H1 (cell line): ENCODE data around the gene TXLNA. TPM values are rescaled to one million over a fixed set of nuclear protein-coding genes. Genes with fewer than 3 reads are reported as not detected.

Experiments used
- CTCF ChIA-PET: fragments of 300-600 bp; sonication (Branson Sonifier 250); formaldehyde crosslinking; loops from one replicate; lab custom pipeline; 2021; ENCODE audit not compliant: partially characterized antibody; lab: Charles Lee
- POLR2A ChIA-PET: fragments of 300-600 bp; sonication (Branson Sonifier 250); formaldehyde crosslinking; loops from one replicate; lab custom pipeline; 2021; ENCODE audit warnings: inconsistent platforms; ENCODE audit not compliant: partially characterized antibody; lab: Charles Lee
- DNase-seq, 2 experiments: peaks; one replicate each; pipeline versions ENCODE4 v3.0.0 to v3.0.0-alpha.2; 2010 to 2022; ENCODE audit warnings: low spot score in 2 of 2, low read depth in 1 of 2, mixed read lengths in 1 of 2
- FAIRE-seq: peaks from 2 replicates; lab custom pipeline; 2011; peaks lifted over from hg19 to GRCh38; lab: Jason Lieb, UNC
- H2AFZ ChIP-seq: 2 replicates; pipeline ENCODE4 v1.8.1; 2012; ENCODE audit warnings: low read length, inconsistent platforms
- H2AK5ac ChIP-seq: 2 replicates; pipeline ENCODE4 v1.6.1; 2013; ENCODE audit warnings: low read depth, low read length
- H2BK120ac ChIP-seq: replicated peaks from 2 replicates; pipeline ENCODE3; 2013; ENCODE audit warnings: low read depth, low read length, inconsistent platforms
- H2BK12ac ChIP-seq: 2 replicates; pipeline ENCODE4 v1.6.1; 2013; ENCODE audit warnings: low read depth, low read length
- H2BK15ac ChIP-seq: 2 replicates; pipeline ENCODE4 v1.6.1; 2013; ENCODE audit warnings: low read length
- H2BK20ac ChIP-seq: 2 replicates; pipeline ENCODE4 v1.6.1; 2013; ENCODE audit warnings: low read length
- H2BK5ac ChIP-seq: 2 replicates; pipeline ENCODE4 v1.6.1; 2013; ENCODE audit warnings: low read depth, low read length
- H3K14ac ChIP-seq: 2 replicates; pipeline ENCODE4 v1.6.1; 2013; ENCODE audit warnings: inconsistent platforms; ENCODE audit not compliant: insufficient read length
- H3K18ac ChIP-seq: 2 replicates; pipeline ENCODE4 v1.6.1; 2013; ENCODE audit warnings: low read length; ENCODE audit errors: extremely low read depth
- H3K23ac ChIP-seq: 2 replicates; pipeline ENCODE4 v1.6.1; 2013; ENCODE audit warnings: inconsistent platforms; ENCODE audit not compliant: insufficient read length
- H3K23me2 ChIP-seq: 2 replicates; pipeline ENCODE4 v1.6.1; 2013; ENCODE audit warnings: low read depth, low read length
- H3K27ac ChIP-seq: 2 replicates; pipeline ENCODE4 v1.6.1; 2011; ENCODE audit warnings: low read depth, low read length, inconsistent platforms
- H3K27me3 ChIP-seq, 4 experiments: replicated peaks in 1 of 4; 1 replicate in 1 of 4; 2 replicates in 3 of 4; pipeline versions ENCODE4 v1.6.1 to v1.8.1; 2011 to 2013; ENCODE audit warnings: low read length in 3 of 4, mild to moderate bottlenecking in 3 of 4, inconsistent platforms in 2 of 4, mixed read lengths in 2 of 4, moderate library complexity in 1 of 4; ENCODE audit not compliant: control insufficient read depth in 3 of 4, insufficient read depth in 3 of 4; ENCODE audit errors: extremely low read depth in 1 of 4
- H3K36me3 ChIP-seq, 4 experiments: 2 replicates each; pipeline versions ENCODE4 v1.6.1 to v1.8.1; 2011 to 2013; ENCODE audit warnings: mild to moderate bottlenecking in 4 of 4, low read length in 3 of 4, moderate library complexity in 2 of 4, control low read depth in 1 of 4, inconsistent platforms in 1 of 4; ENCODE audit not compliant: insufficient read depth in 4 of 4, control insufficient read depth in 2 of 4
- H3K4ac ChIP-seq: replicated peaks from 2 replicates; pipeline ENCODE3; 2013; ENCODE audit warnings: low read length, low read depth, mixed read lengths, inconsistent platforms; ENCODE audit not compliant: insufficient read length
- H3K4me1 ChIP-seq, 4 experiments: replicated peaks in 1 of 4; 1 replicate in 1 of 4; 2 replicates in 3 of 4; pipeline versions ENCODE4 v1.6.1 to v1.8.1; 2011 to 2013; ENCODE audit warnings: low read length in 3 of 4, inconsistent platforms in 2 of 4, mixed read lengths in 1 of 4; ENCODE audit not compliant: insufficient read depth in 4 of 4, control insufficient read depth in 3 of 4
- H3K4me2 ChIP-seq, 2 experiments: 2 replicates each; pipeline versions ENCODE4 v1.6.1 to v1.8.1; 2011 to 2013; ENCODE audit warnings: low read depth in 2 of 2, low read length in 2 of 2, control low read depth in 1 of 2, inconsistent platforms in 1 of 2, mild to moderate bottlenecking in 1 of 2; ENCODE audit not compliant: insufficient read depth in 1 of 2
- H3K4me3 ChIP-seq, 4 experiments: fragments of 200-600, 300-600 bp in 1 of 4; sonication (generic), shearing (Covaris generic), sonication (Bioruptor Twin) in 1 of 4; 2 replicates each; pipeline versions ENCODE4 v1.5.1 to v1.8.1; 2011 to 2016; ENCODE audit warnings: low read length in 4 of 4, low read depth in 3 of 4, control low read depth in 2 of 4, inconsistent platforms in 2 of 4, mild to moderate bottlenecking in 2 of 4, mixed read lengths in 1 of 4, moderate library complexity in 1 of 4; ENCODE audit not compliant: insufficient read depth in 2 of 4; ENCODE audit errors: extremely low read depth in 1 of 4
- H3K56ac ChIP-seq: replicated peaks from 2 replicates; pipeline ENCODE3; 2013; ENCODE audit warnings: low read depth, mild to moderate bottlenecking, mixed read lengths, low read length, inconsistent platforms; ENCODE audit not compliant: insufficient read length
- H3K79me1 ChIP-seq: 2 replicates; pipeline ENCODE4 v1.6.1; 2013; ENCODE audit warnings: low read depth, low read length, control low read depth
- H3K79me2 ChIP-seq, 2 experiments: 2 replicates each; pipeline versions ENCODE4 v1.6.1 to v1.8.1; 2012 to 2013; ENCODE audit warnings: low read length in 2 of 2, mild to moderate bottlenecking in 2 of 2, inconsistent platforms in 1 of 2; ENCODE audit not compliant: insufficient read depth in 2 of 2, control insufficient read depth in 1 of 2
- H3K9ac ChIP-seq, 4 experiments: replicated peaks in 1 of 4; 1 replicate in 1 of 4; 2 replicates in 3 of 4; pipeline versions ENCODE4 v1.6.1 to v1.8.1; 2011 to 2013; ENCODE audit warnings: low read depth in 3 of 4, low read length in 3 of 4, control low read depth in 2 of 4, mild to moderate bottlenecking in 2 of 4, moderate library complexity in 2 of 4, inconsistent platforms in 1 of 4; ENCODE audit errors: extremely low read depth in 1 of 4
- H3K9me3 ChIP-seq, 2 experiments: 2 replicates each; pipeline versions ENCODE4 v1.6.1 to v1.8.1; 2012 to 2013; ENCODE audit warnings: mild to moderate bottlenecking in 2 of 2, moderate library complexity in 2 of 2, control low read depth in 1 of 2, inconsistent platforms in 1 of 2, low read depth in 1 of 2, low read length in 1 of 2, mixed read lengths in 1 of 2; ENCODE audit not compliant: insufficient read depth in 2 of 2
- H4K20me1 ChIP-seq, 2 experiments: replicated peaks in 1 of 2; 2 replicates each; pipeline versions ENCODE3 to v1.8.1; 2011 to 2013; ENCODE audit warnings: inconsistent platforms in 2 of 2, low read length in 2 of 2, mild to moderate bottlenecking in 1 of 2; ENCODE audit not compliant: insufficient read depth in 2 of 2, control insufficient read depth in 1 of 2
- H4K5ac ChIP-seq: 2 replicates; pipeline ENCODE4 v1.6.1; 2013; ENCODE audit warnings: low read length, low read depth, mixed read lengths, inconsistent platforms; ENCODE audit not compliant: insufficient read length
- H4K8ac ChIP-seq: 2 replicates; pipeline ENCODE4 v1.8.0; 2013; ENCODE audit warnings: mild to moderate bottlenecking, moderate library complexity, low read length, inconsistent platforms; ENCODE audit not compliant: insufficient read depth; ENCODE audit errors: extremely low read depth
- H4K91ac ChIP-seq: replicated peaks from 2 replicates; pipeline ENCODE3; 2013; ENCODE audit warnings: low read length, mixed read lengths, inconsistent platforms; ENCODE audit not compliant: insufficient read length
- BRCA1 ChIP-seq: IDR thresholded peaks from 2 replicates; pipeline ENCODE4 v1.6.1; 2012; ENCODE audit warnings: low read depth, low read length, improper control_type of control experiment
- CBX5 ChIP-seq: fragments of 300-800, 300-1000 bp; sonication (generic); IDR thresholded peaks from 2 replicates; pipeline ENCODE4 v1.7.1; 2016; ENCODE audit warnings: antibody characterized with exemption, low read length, low read depth
- CTBP2 ChIP-seq: IDR thresholded peaks from 2 replicates; pipeline ENCODE4 v1.7.0; 2011; ENCODE audit warnings: borderline replicate concordance, mild to moderate bottlenecking, moderate library complexity, mixed read lengths, low read length; ENCODE audit not compliant: insufficient read depth, insufficient read length
- CTCF ChIP-seq, 3 experiments: IDR thresholded peaks; 1 replicate in 2 of 3; 2 replicates in 1 of 3; pipeline versions ENCODE4 v1.5.1 to v1.6.1; 2011; ENCODE audit warnings: low read length in 3 of 3, mild to moderate bottlenecking in 3 of 3, inconsistent platforms in 2 of 3, low read depth in 1 of 3, moderate library complexity in 1 of 3; ENCODE audit not compliant: insufficient read depth in 1 of 3; ENCODE audit errors: control extremely low read depth in 1 of 3
- RNF2 ChIP-seq: fragments of 200-900, 300-1000 bp; sonication (generic); IDR thresholded peaks from 2 replicates; pipeline ENCODE4 v1.7.1; 2016; ENCODE audit warnings: borderline replicate concordance, low read depth, mild to moderate bottlenecking, antibody characterized with exemption, low read length; ENCODE audit not compliant: poor library complexity, severe bottlenecking; ENCODE audit errors: missing control alignments
- SP2 ChIP-seq: IDR thresholded peaks from 2 replicates; pipeline ENCODE4 v1.6.1; 2012; ENCODE audit warnings: mild to moderate bottlenecking, low read length, inconsistent platforms
- SRF ChIP-seq: IDR thresholded peaks from 2 replicates; pipeline ENCODE4 v1.6.1; 2011; ENCODE audit warnings: mild to moderate bottlenecking, low read depth, low read length, moderate library complexity
- SUZ12 ChIP-seq: fragments of 200-600 bp; sonication (generic); IDR thresholded peaks from 2 replicates; pipeline ENCODE4 v1.6.1; 2012; ENCODE audit warnings: mild to moderate bottlenecking, inconsistent platforms, low read length, moderate library complexity, mixed read lengths
- ZNF274 ChIP-seq: IDR thresholded peaks from 2 replicates; pipeline ENCODE4 v1.7.0; 2012; ENCODE audit warnings: low read length, borderline replicate concordance; ENCODE audit errors: extremely low read depth
- WGBS, 2 experiments: shearing (Covaris generic) in 1 of 2; methylation state at CpG; one replicate each; pipeline versions ENCODE4 v1.1.6 to v1.1.7; 2013 to 2015; ENCODE audit warnings: low lambda C conversion rate in 2 of 2, mixed read lengths in 2 of 2, inconsistent platforms in 1 of 2, low coverage in 1 of 2, missing lambda C conversion rate in 1 of 2; ENCODE audit not compliant: insufficient replicate concordance in 2 of 2, insufficient coverage in 1 of 2, insufficient read length in 1 of 2; ENCODE audit errors: extremely low coverage in 1 of 2, missing lambda C conversion rate in 1 of 2; 5-methylcytosine and 5-hydroxymethylcytosine counted together
- polyA plus RNA-seq, 7 experiments: library from polyadenylated mRNA; depleted of rRNA in 3 of 7; stranded (reverse) in 5 of 7; unstranded in 2 of 7; fragments of >200 nt in 5 of 7; fragments of 200-250 nt in 2 of 7; gene quantifications; 1 replicate in 5 of 7; 2 replicates in 1 of 7; 4 replicates in 1 of 7; pipeline versions ENCODE4 v1.2.1 to v1.2.3, GENCODE V29; 2011 to 2013; ENCODE audit warnings: missing spikeins in 2 of 7, mixed read lengths in 2 of 7
- total RNA-seq: library from RNA; stranded (reverse); fragmentation: NEBNext Ultra II Directional; extraction: Animal tissue kit (Norgen Biotek cat#: 25700); gene quantifications from 2 replicates; pipeline ENCODE4 v1.2.1, GENCODE V29; 2021

TXLNA gene
- total and polyA plus RNA-seq, 2 of the 8 experiments (the other 6 are each of a cell fraction or from before 2014, with no cell fraction given) = 31.3 to 46.9 TPM

DNA sequence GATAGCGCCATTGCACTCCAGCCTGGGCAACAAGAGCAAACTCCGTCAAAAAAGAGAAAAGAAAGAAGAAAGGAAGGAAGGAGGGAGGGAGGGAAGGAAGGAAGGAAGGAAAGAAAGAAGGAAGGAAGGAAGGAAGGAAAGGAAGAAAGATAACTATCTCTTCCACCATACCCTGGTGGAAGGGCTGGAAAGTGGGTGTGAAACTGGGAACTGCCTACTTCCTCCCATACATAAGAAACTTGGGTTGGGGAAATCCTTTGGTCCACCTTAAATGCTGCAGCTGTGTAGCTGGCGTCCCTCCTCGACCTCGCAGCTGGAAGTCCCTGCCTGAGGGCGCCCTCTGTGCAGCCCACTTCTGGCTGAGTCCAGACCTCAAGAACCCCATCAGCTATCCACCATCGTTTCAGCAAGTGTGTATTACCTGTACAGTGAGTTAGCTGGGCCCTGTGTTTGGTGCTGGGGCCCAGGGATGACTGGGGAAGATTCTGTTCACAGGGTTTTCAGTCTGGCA, 62.9 kb downstream of the TXLNA start:
- Histone ChIP-seq H2BK15ac (no peak overlapping the region), H3K4ac (no peak overlapping the region), H3K56ac (no peak overlapping the region), H3K4me2 (peak overlapping the region; percentile 50 to 84), H3K27ac (no peak overlapping the region), H2BK5ac (no peak overlapping the region), H2BK20ac (no peak overlapping the region), H3K4me3 (peak overlapping the region in 1 of 4 experiments; percentile 30; a peak in 1 of 8 replicates), H3K18ac (peak overlapping the region; percentile 78), H3K9ac (no peak overlapping the region), H2BK12ac (no peak overlapping the region), H4K20me1 (no peaks in the 10 kb centered on the region), H3K9me3 (no peaks in the 10 kb centered on the region), H2AFZ (no peak overlapping the region), H4K8ac (no peak overlapping the region), H3K4me1 (peaks cover 0 to 7% (median 3%) of the 10 kb centered on the region in 4 experiments; a peak in 3 of 7 replicates), H3K36me3 (no peaks in the 10 kb centered on the region), H3K27me3 (no peaks in the 10 kb centered on the region; a peak in 1 of 7 replicates), H3K79me2 (no peaks in the 10 kb centered on the region), H3K23me2 (peaks cover 16% of the 10 kb centered on the region), H2BK120ac (no peak overlapping the region), H3K23ac (no peak overlapping the region), H3K14ac (no peak overlapping the region), H4K91ac (peak overlapping the region; percentile 62), H2AK5ac (0 out of 2 replicates have a peak overlapping the region, but pooled peaks have one; percentile 56), H4K5ac (no peak overlapping the region), H3K79me1 (no peaks in the 10 kb centered on the region)
- FAIRE-seq (no peak), DNase-seq (no peak)
- TF ChIP-seq CBX5 (no peak), ZNF274 (no peak), BRCA1 (no peak), SRF (no peak), SP2 (no peak), RNF2 (no peak), CTCF (IDR thresholded peaks at IDR 0.05; ENCODE audit: control extremely low read depth in 1 of 3, insufficient read depth in 1 of 3, low read depth in 1 of 3, low read length in 3 of 3) (no peak), CTBP2 (no peak), SUZ12 (no peak)
- ChIA-PET CTCF (interaction anchor here (1.1 to 7.3 kb wide), 6 partner anchors 9 to 74 kb away, joined by 4 to 70 read pairs (median 6); partner anchors contain the start of gene LCK), POLR2A (interaction anchor here (0.9 to 9.1 kb wide), 11 partner anchors 8 to 93 kb away, joined by 3 to 73 read pairs (median 4); partner anchors contain the start of genes HDAC1, LCK and MARCKSL1)
- WGBS, 2 experiments = 62% methylated on average over 6 of the region's 7 CpGs; no CpG with 5 or more reads in 1 of the 2 experiments
